GM23338 (cell line): Measurements from ENCODE around the gene CYP2D6. TPM values are rescaled to one million over a fixed set of nuclear protein-coding genes. Genes with fewer than 3 reads are reported as not detected.
A peak's percentile ranks its signal among the peaks of the same experiment; 100 is the strongest.

Experiments
- ATAC-seq: fragments of 200-7000 bp; cut with Tn5 transposase; 3 replicates; pipeline ENCODE4 v1.9.1; 2020
- DNase-seq: peaks from one replicate; pipeline ENCODE4 v3.0.0-alpha.2; 2015; ENCODE audit warnings: low spot score
- H2AFZ ChIP-seq: fragments of 200-600 bp; sonication (generic); 2 replicates; pipeline ENCODE4 v1.8.0; 2016; ENCODE audit warnings: antibody characterized with exemption, mild to moderate bottlenecking, moderate library complexity
- H3F3A ChIP-seq: fragments of 200-600 bp; sonication (generic); replicated peaks from 2 replicates; pipeline ENCODE4 v1.8.0; 2017; ENCODE audit warnings: antibody characterized with exemption, mixed run types, low read depth
- H3K27ac ChIP-seq: fragments of 200-600 bp; sonication (generic); 2 replicates; pipeline ENCODE4 v1.6.1; 2016; ENCODE audit warnings: low read depth
- H3K27me3 ChIP-seq: fragments of 200-600 bp; sonication (generic); 2 replicates; pipeline ENCODE4 v1.8.0; 2016; ENCODE audit warnings: mild to moderate bottlenecking, mixed run types, moderate library complexity; ENCODE audit not compliant: insufficient read depth
- H3K36me3 ChIP-seq: fragments of 200-600 bp; sonication (generic); 2 replicates; pipeline ENCODE4 v1.8.0; 2016; ENCODE audit warnings: mild to moderate bottlenecking; ENCODE audit not compliant: insufficient read depth
- H3K4me1 ChIP-seq: fragments of 200-600 bp; sonication (generic); 2 replicates; pipeline ENCODE4 v1.8.0; 2016; ENCODE audit warnings: mild to moderate bottlenecking, moderate library complexity; ENCODE audit not compliant: insufficient read depth
- H3K4me2 ChIP-seq: fragments of 200-600 bp; sonication (generic); 2 replicates; pipeline ENCODE4 v1.7.1; 2017; ENCODE audit warnings: mixed run types
- H3K4me3 ChIP-seq: fragments of 200-600 bp; sonication (generic); 2 replicates; pipeline ENCODE4 v1.6.1; 2016; ENCODE audit warnings: mixed run types
- H3K79me2 ChIP-seq: fragments of 200-600 bp; sonication (generic); replicated peaks from 2 replicates; pipeline ENCODE4 v1.8.0; 2017; ENCODE audit warnings: mild to moderate bottlenecking; ENCODE audit not compliant: insufficient read depth
- H3K9me2 ChIP-seq: fragments of 200-600 bp; sonication (generic); 2 replicates; pipeline ENCODE4 v1.8.0; 2017; ENCODE audit not compliant: insufficient read depth
- H4K20me1 ChIP-seq: fragments of 200-600 bp; sonication (generic); replicated peaks from 2 replicates; pipeline ENCODE4 v1.8.0; 2017; ENCODE audit warnings: mild to moderate bottlenecking; ENCODE audit not compliant: insufficient read depth
- H3K27ac Mint-ChIP-seq: 2 replicates; pipeline ENCODE4 v1.8.0; 2020; ENCODE audit warnings: inconsistent platforms, mild to moderate bottlenecking, moderate library complexity, mixed read lengths
- H3K27me3 Mint-ChIP-seq: 3 replicates; pipeline ENCODE4 v1.8.0; 2022; ENCODE audit warnings: low read depth, mild to moderate bottlenecking, moderate library complexity, mixed read lengths, inconsistent platforms; ENCODE audit not compliant: insufficient read depth, poor library complexity
- H3K36me3 Mint-ChIP-seq: 3 replicates; pipeline ENCODE4 v1.8.0; 2021; ENCODE audit warnings: low read depth, mild to moderate bottlenecking, inconsistent platforms, moderate library complexity, mixed read lengths
- H3K4me1 Mint-ChIP-seq: 3 replicates; pipeline ENCODE4 v1.8.0; 2020; ENCODE audit warnings: mild to moderate bottlenecking, inconsistent platforms, mixed read lengths
- H3K4me3 Mint-ChIP-seq: 3 replicates; pipeline ENCODE4 v1.8.0; 2021; ENCODE audit warnings: moderate library complexity, mild to moderate bottlenecking, inconsistent platforms, mixed read lengths
- H3K9me3 Mint-ChIP-seq: 3 replicates; pipeline ENCODE4 v1.8.0; 2020; ENCODE audit warnings: moderate library complexity, mild to moderate bottlenecking, inconsistent platforms, mixed read lengths
- CREB1 ChIP-seq: fragments of 250-450 bp; sonication (Bioruptor Pico); IDR thresholded peaks from 2 replicates; pipeline ENCODE4 v1.5.0; 2020; ENCODE audit warnings: low read depth, mild to moderate bottlenecking, moderate library complexity
- EZH2 ChIP-seq: fragments of 200-600 bp; sonication (generic); IDR thresholded peaks from one replicate; pipeline ENCODE4 v1.8.0; 2017; ENCODE audit warnings: antibody characterized with exemption, mild to moderate bottlenecking, low read depth; ENCODE audit not compliant: unreplicated experiment
- EZH2phosphoT487 ChIP-seq: fragments of 200-600 bp; sonication (generic); IDR thresholded peaks from one replicate; pipeline ENCODE4 v1.8.1; 2018; ENCODE audit warnings: antibody characterized with exemption; ENCODE audit not compliant: unreplicated experiment
- NANOG ChIP-seq: IDR thresholded peaks from 2 replicates; pipeline ENCODE4 v1.6.1; 2016; ENCODE audit warnings: antibody characterized with exemption, borderline replicate concordance
- POLR2AphosphoS5 ChIP-seq: IDR thresholded peaks from 2 replicates; pipeline ENCODE4 v1.6.1; 2016; ENCODE audit warnings: antibody characterized with exemption, low read depth
- STAT1 ChIP-seq: IDR thresholded peaks from one replicate; pipeline ENCODE4 v1.6.1; 2016; ENCODE audit warnings: antibody characterized with exemption; ENCODE audit not compliant: unreplicated experiment
- ZNF114 ChIP-seq: fragments of 250-450 bp; sonication (Bioruptor Pico); IDR thresholded peaks from 2 replicates; pipeline ENCODE4 v1.5.0; 2020; ENCODE audit warnings: mild to moderate bottlenecking, moderate library complexity
- polyA plus RNA-seq: library from polyadenylated mRNA; unstranded; fragments of >200 nt; fragmentation: Nextera tagmentation; extraction: Ambion mirVana; gene quantifications from 2 replicates; pipeline ENCODE4 v1.2.1, GENCODE V29; 2016
- total RNA-seq: library from RNA; depleted of rRNA; stranded (reverse); fragments of >200 nt; shearing (Covaris generic); gene quantifications from 2 replicates; pipeline ENCODE4 v1.2.3, GENCODE V29; 2014
- TF ChIP-seq, protein P1 (sequence below): IDR thresholded peaks from one replicate; pipeline ENCODE4 v1.6.1; 2018; ENCODE audit warnings: antibody characterized with exemption; ENCODE audit not compliant: unreplicated experiment
- TF ChIP-seq, protein P2 (sequence below), 2 experiments: fragments of 200-600 bp in 1 of 2; sonication (generic) in 1 of 2; conservative IDR thresholded peaks; 2 replicates each; pipeline versions ENCODE4 v1.5.1 to v1.6.1; 2016 to 2017; ENCODE audit warnings: antibody characterized with exemption in 2 of 2, low read depth in 2 of 2, mild to moderate bottlenecking in 2 of 2, moderate library complexity in 1 of 2
- TF ChIP-seq, protein P3 (sequence below): IDR thresholded peaks from 2 replicates; pipeline ENCODE4 v1.6.1; 2016; ENCODE audit warnings: antibody characterized with exemption

The CYP2D6 gene
- total and polyA plus RNA-seq, 2 experiments from 2014 or later: 1.2 to 1.3 TPM

DNA sequence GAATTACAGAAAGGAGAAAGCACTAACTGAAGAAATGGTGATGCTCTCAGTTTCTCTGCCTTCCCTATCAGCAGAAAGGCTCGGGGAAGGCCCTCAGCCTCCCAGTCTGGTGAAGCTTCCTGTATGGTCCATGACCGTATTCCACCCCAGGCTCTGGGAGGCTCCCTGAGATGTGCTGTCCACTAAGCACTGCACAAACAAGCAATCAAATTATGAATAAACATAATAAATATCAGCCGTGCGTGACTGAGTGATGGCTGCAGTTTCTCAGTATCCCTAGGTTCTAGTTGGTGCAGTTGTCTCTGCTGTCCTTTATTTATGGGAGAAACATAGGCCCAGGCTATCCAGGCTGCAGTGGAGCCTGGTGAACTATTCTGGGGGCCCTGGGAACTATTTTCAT is 47.5 kb downstream of the CYP2D6 start:
- no peak for ATAC-seq
- H3K27ac Mint-ChIP-seq: no peak overlapping the region
- H3K4me3 Mint-ChIP-seq: no peak overlapping the region
- peaks cover 49% of the 10 kb centered on the region for H3K36me3 Mint-ChIP-seq
- H3K36me3 ChIP-seq: peaks cover 20% of the 10 kb centered on the region
- no peaks in the 10 kb centered on the region; the same call in 1 of the 2 replicates for H3K4me1 ChIP-seq
- no peak overlapping the region for H3K27ac ChIP-seq
- no peaks in the 10 kb centered on the region for H3K9me3 Mint-ChIP-seq
- TF ChIP-seq STAT1 (no peak), EZH2phosphoT487 (no peak), EZH2 (no peak), CREB1 (no peak), NANOG (no peak)
- TF ChIP-seq, protein P1, sequence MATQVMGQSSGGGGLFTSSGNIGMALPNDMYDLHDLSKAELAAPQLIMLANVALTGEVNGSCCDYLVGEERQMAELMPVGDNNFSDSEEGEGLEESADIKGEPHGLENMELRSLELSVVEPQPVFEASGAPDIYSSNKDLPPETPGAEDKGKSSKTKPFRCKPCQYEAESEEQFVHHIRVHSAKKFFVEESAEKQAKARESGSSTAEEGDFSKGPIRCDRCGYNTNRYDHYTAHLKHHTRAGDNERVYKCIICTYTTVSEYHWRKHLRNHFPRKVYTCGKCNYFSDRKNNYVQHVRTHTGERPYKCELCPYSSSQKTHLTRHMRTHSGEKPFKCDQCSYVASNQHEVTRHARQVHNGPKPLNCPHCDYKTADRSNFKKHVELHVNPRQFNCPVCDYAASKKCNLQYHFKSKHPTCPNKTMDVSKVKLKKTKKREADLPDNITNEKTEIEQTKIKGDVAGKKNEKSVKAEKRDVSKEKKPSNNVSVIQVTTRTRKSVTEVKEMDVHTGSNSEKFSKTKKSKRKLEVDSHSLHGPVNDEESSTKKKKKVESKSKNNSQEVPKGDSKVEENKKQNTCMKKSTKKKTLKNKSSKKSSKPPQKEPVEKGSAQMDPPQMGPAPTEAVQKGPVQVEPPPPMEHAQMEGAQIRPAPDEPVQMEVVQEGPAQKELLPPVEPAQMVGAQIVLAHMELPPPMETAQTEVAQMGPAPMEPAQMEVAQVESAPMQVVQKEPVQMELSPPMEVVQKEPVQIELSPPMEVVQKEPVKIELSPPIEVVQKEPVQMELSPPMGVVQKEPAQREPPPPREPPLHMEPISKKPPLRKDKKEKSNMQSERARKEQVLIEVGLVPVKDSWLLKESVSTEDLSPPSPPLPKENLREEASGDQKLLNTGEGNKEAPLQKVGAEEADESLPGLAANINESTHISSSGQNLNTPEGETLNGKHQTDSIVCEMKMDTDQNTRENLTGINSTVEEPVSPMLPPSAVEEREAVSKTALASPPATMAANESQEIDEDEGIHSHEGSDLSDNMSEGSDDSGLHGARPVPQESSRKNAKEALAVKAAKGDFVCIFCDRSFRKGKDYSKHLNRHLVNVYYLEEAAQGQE: no peak
- TF ChIP-seq, protein P2, sequence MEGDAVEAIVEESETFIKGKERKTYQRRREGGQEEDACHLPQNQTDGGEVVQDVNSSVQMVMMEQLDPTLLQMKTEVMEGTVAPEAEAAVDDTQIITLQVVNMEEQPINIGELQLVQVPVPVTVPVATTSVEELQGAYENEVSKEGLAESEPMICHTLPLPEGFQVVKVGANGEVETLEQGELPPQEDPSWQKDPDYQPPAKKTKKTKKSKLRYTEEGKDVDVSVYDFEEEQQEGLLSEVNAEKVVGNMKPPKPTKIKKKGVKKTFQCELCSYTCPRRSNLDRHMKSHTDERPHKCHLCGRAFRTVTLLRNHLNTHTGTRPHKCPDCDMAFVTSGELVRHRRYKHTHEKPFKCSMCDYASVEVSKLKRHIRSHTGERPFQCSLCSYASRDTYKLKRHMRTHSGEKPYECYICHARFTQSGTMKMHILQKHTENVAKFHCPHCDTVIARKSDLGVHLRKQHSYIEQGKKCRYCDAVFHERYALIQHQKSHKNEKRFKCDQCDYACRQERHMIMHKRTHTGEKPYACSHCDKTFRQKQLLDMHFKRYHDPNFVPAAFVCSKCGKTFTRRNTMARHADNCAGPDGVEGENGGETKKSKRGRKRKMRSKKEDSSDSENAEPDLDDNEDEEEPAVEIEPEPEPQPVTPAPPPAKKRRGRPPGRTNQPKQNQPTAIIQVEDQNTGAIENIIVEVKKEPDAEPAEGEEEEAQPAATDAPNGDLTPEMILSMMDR (conservative IDR thresholded peaks at IDR 0.05; ENCODE audit: low read depth in 2 of 2): no peak
- no peaks in the 10 kb centered on the region for H3K9me2 ChIP-seq
- no peaks in the 10 kb centered on the region for H3K27me3 ChIP-seq
- H4K20me1 ChIP-seq: peaks cover 11% of the 10 kb centered on the region; the same call in 1 of the 2 replicates
- H3F3A ChIP-seq: peaks cover 4% of the 10 kb centered on the region
- peaks cover 13% of the 10 kb centered on the region for H3K27me3 Mint-ChIP-seq
- DNase-seq: no peak
- peaks cover 17% of the 10 kb centered on the region; the same call in 1 of the 2 replicates for H3K79me2 ChIP-seq
- no peak overlapping the region for H3K4me3 ChIP-seq
- no peak overlapping the region for H3K4me2 ChIP-seq
- no peak overlapping the region for H2AFZ ChIP-seq
- H3K4me1 Mint-ChIP-seq: peaks cover 16% of the 10 kb centered on the region; the same call in 2 of the 3 replicates

DNA sequence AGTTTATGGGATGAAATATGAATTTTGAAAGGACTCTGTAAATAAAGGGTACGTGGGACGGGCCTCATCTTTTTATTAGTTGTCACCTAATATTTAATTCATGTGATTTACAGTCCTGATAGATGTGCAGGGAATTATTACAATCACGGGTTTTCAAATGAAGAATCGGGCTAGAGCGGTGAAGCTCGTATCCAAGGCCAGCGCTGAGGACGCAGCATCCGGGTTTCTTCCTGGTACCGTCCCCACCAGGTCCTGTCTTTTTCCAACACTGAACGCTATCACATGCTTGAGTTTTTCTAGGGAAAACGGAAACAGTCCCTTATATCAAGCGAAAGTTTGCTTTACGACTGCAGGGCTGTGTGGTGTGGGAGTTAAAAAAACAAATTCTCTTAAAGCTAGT is 50.3 kb downstream of the CYP2D6 start:
- peak; percentile 11; the same call in 2 of the 3 replicates for ATAC-seq
- Mint-ChIP-seq H3K4me1 (peaks cover 16% of the 10 kb centered on the region), H3K4me3 (peak overlapping the region; percentile 97), H3K36me3 (peaks cover 27% of the 10 kb centered on the region), H3K9me3 (no peaks in the 10 kb centered on the region), H3K27ac (no peak overlapping the region; the same call in 1 of the 2 replicates), H3K27me3 (peaks cover 14% of the 10 kb centered on the region)
- Histone ChIP-seq H3K79me2 (0 out of 2 replicates have a peak, but pooled peaks cover 10% of the 10 kb centered on the region), H3K27ac (no peak overlapping the region), H3K4me3 (peak overlapping the region; percentile 68), H4K20me1 (0 out of 2 replicates have a peak, but pooled peaks cover 4% of the 10 kb centered on the region), H3F3A (peaks cover 7% of the 10 kb centered on the region; the same call in 1 of the 2 replicates), H3K4me2 (peak overlapping the region; percentile 87), H3K9me2 (no peaks in the 10 kb centered on the region), H3K36me3 (peaks cover 6% of the 10 kb centered on the region; the same call in 1 of the 2 replicates), H3K4me1 (no peaks in the 10 kb centered on the region; the same call in 1 of the 2 replicates), H3K27me3 (no peaks in the 10 kb centered on the region), H2AFZ (no peak overlapping the region)
- peak; percentile 53 for DNase-seq
- TF ChIP-seq, protein P2 (conservative IDR thresholded peaks at IDR 0.05; ENCODE audit: low read depth in 2 of 2): no peak
- TF ChIP-seq NANOG: no peak
- TF ChIP-seq, protein P1: no peak
- no peak for TF ChIP-seq CREB1
- no peak for TF ChIP-seq EZH2
- no peak for TF ChIP-seq ZNF114 (CRISPR knock-in tag)
- TF ChIP-seq, protein P3, sequence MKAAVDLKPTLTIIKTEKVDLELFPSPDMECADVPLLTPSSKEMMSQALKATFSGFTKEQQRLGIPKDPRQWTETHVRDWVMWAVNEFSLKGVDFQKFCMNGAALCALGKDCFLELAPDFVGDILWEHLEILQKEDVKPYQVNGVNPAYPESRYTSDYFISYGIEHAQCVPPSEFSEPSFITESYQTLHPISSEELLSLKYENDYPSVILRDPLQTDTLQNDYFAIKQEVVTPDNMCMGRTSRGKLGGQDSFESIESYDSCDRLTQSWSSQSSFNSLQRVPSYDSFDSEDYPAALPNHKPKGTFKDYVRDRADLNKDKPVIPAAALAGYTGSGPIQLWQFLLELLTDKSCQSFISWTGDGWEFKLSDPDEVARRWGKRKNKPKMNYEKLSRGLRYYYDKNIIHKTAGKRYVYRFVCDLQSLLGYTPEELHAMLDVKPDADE: no peak
- no peak for TF ChIP-seq POLR2AphosphoS5
